ENCODE measurements around the gene NPIPB8. TPM values are rescaled to one million over a fixed set of nuclear protein-coding genes. Genes with fewer than 3 reads are reported as not detected.
A peak's percentile ranks its signal among the peaks of the same experiment; 100 is the strongest.
"Not testable (repeated sequence)": the region's sequence is repeated elsewhere in the genome, so short reads cannot be mapped to it uniquely, and the experiment has no call there.

NPIPB8 gene
- total RNA-seq, 4 donors from 2014 or later = 0.27 to 0.32 TPM; not detected in 2

GRCh38 chr16:28609631-28610594 lies 28.0 kb upstream of the NPIPB8 start, which contains the start of gene SULT1A1:
TSS of gene SULT1A1 (minus strand) at chr16:28610044. CDS start at chr16:28608855, 1,189 bp downstream.
- Histone ChIP-seq H3K4me3 (peak within 1 kb of the TSS; percentile 0 to 40 (median 28)), H3K36me3 (no peaks in the 10 kb centered on the region), H3K9me3 (no peaks in the 10 kb centered on the region), H3K27me3 (no peaks in the 10 kb centered on the region), H3K27ac (peak within 1 kb of the TSS; percentile 74 to 84 (median 78)), H3K4me1 (peaks cover 12 to 30% (median 21%) of the 10 kb centered on the region in 4 donors)
- DNase-seq = peak; percentile 96
- intact Hi-C loops (cut with DNase I; ENCODE audit: low total_unique reads) = no loop called here
- in situ Hi-C loops (cut with MboI; ENCODE audit: low pct_ligation_motif_present in 1 of 4, low pct_unique_long_range_greater_than_20kb in 1 of 4, low sequenced_read_pairs in 3 of 4) = no loop called here
- 11 to 34% methylated on average over 3 to 11 of the region's 11 CpGs for WGBS, 2 donors (ENCODE audit: low coverage in 1 of 2)
- TF ChIP-seq EP300 (IDR thresholded peaks at IDR 0.05; ENCODE audit: low read depth) (no peak), POLR2AphosphoS5 (IDR thresholded peaks at IDR 0.05) (peak in 2 of 3 donors; percentile 68 to 71), POLR2A (IDR thresholded peaks at IDR 0.05) (peak; percentile 71)

- H3K27ac ChIP-seq = peak overlapping the region; percentile 74 to 84 (median 78)
- H3K4me3 ChIP-seq = peak overlapping the region in 1 of 4 donors; percentile 40
- intact Hi-C loops (cut with DNase I; ENCODE audit: low total_unique reads) = no loop called here
- DNase-seq = peak; percentile 45
- in situ Hi-C loops (cut with MboI; ENCODE audit: low pct_ligation_motif_present in 1 of 4, low pct_unique_long_range_greater_than_20kb in 1 of 4, low sequenced_read_pairs in 3 of 4) = no loop called here
- H3K4me1 ChIP-seq = peaks cover 12 to 30% (median 21%) of the 10 kb centered on the region in 4 donors
- no peaks in the 10 kb centered on the region for H3K27me3 ChIP-seq
- 31 to 66% methylated on average over 2 to 10 of the region's 10 CpGs for WGBS, 2 donors (ENCODE audit: low coverage in 1 of 2)
- H3K9me3 ChIP-seq = no peaks in the 10 kb centered on the region
- H3K36me3 ChIP-seq = no peaks in the 10 kb centered on the region
- TF ChIP-seq EP300 (IDR thresholded peaks at IDR 0.05; ENCODE audit: low read depth) (no peak), CTCF (IDR thresholded peaks at IDR 0.05) (no peak), POLR2A (IDR thresholded peaks at IDR 0.05) (no peak), POLR2AphosphoS5 (IDR thresholded peaks at IDR 0.05) (no peak)
Observed at GRCh38 chr16:28610595-28611191, 27.2 kb upstream of the NPIPB8 start.

GRCh38 chr16:28612359-28613280 lies 25.2 kb upstream of the NPIPB8 start:
- intact Hi-C loops (cut with DNase I; ENCODE audit: low total_unique reads); in situ Hi-C loops (cut with MboI; ENCODE audit: low pct_ligation_motif_present in 1 of 4, low pct_unique_long_range_greater_than_20kb in 1 of 4, low sequenced_read_pairs in 3 of 4): not testable (repeated sequence)

GRCh38 chr16:28613912-28614311 lies 24.0 kb upstream of the NPIPB8 start:
- H3K9me3 ChIP-seq; H3K4me3 ChIP-seq; H3K27me3 ChIP-seq; in situ Hi-C loops (cut with MboI; ENCODE audit: low pct_ligation_motif_present in 1 of 4, low pct_unique_long_range_greater_than_20kb in 1 of 4, low sequenced_read_pairs in 3 of 4); intact Hi-C loops (cut with DNase I; ENCODE audit: low total_unique reads); DNase-seq; H3K27ac ChIP-seq; H3K36me3 ChIP-seq: not testable (repeated sequence)
- WGBS, 2 donors (ENCODE audit: low coverage in 1 of 2) = no CpG with 5 or more reads among the region's 26 CpGs
- peaks cover 12 to 24% (median 20%) of the 10 kb centered on the region in 4 donors for H3K4me1 ChIP-seq

More at GRCh38 chr16:28612359-28613280, 25.2 kb upstream of the NPIPB8 start:
- not testable (repeated sequence) for H3K9me3 ChIP-seq, DNase-seq, H3K27ac ChIP-seq, H3K27me3 ChIP-seq, H3K4me3 ChIP-seq, H3K36me3 ChIP-seq
- no CpG with 5 or more reads among the region's 17 CpGs for WGBS, 2 donors (ENCODE audit: low coverage in 1 of 2)
- peaks cover 12 to 30% (median 21%) of the 10 kb centered on the region in 4 donors for H3K4me1 ChIP-seq

- in situ Hi-C loops (cut with MboI; ENCODE audit: low pct_ligation_motif_present in 1 of 4, low pct_unique_long_range_greater_than_20kb in 1 of 4, low sequenced_read_pairs in 3 of 4); intact Hi-C loops (cut with DNase I; ENCODE audit: low total_unique reads); H3K36me3 ChIP-seq; H3K27ac ChIP-seq; H3K9me3 ChIP-seq; H3K4me3 ChIP-seq; H3K27me3 ChIP-seq; DNase-seq: not testable (repeated sequence)
- peaks cover 11 to 17% (median 13%) of the 10 kb centered on the region in 4 donors for H3K4me1 ChIP-seq
- WGBS, 2 donors (ENCODE audit: low coverage in 1 of 2) = 87% methylated on average over 7 of the region's 16 CpGs; no CpG with 5 or more reads in 1 of the 2 donors
Observed at GRCh38 chr16:28614561-28614960, 23.3 kb upstream of the NPIPB8 start.
